ENCODE data around the gene CHST5. TPM values are rescaled to one million over a fixed set of nuclear protein-coding genes. Genes with fewer than 3 reads are reported as not detected.

CHST5 gene
- total and polyA plus RNA-seq, 2 of the 13 experiments (the other 11 are each of a cell fraction or from before 2014, with no cell fraction given): 0.05 TPM; not detected in 1

DNA sequence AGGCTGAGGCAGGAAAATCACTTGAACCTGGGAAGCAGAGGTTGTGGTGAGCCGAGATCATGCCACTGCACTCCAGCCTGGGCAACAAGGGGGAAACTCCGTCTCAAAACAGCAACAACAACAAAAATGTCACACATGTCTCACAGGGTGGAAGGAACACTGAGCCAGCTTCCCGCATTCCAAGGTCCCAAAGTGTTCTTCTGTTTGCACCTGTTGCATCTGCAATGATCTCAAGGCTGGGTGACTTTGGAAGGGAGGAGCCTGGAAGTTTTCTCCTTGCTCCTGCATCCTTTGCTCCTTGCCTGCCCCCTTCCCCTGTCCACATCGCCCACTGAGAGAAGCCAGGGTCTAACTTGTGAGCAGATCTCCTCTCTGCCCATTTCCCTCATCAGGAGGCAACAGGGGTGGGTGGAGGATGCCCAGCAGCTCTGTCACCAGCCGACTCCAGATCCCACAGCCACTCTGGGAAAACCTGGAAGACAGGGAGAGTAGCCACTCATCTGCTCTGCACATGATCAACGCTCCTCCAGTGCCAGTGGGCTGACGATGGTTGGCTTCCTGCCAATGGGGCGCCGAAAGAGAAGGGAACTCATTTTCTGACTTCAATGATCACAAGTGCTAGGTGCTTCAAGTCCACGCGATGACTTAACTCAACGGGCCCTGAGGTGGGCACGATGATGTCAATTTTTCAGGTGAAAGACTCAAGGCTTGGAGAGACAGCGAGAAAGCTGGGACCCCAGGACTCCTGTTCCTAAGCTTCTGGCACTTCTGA is 53.3 kb downstream of the CHST5 start:
- no peak overlapping the region for H3K27ac ChIP-seq (ENCODE audit: extremely low read length, insufficient read depth, low read length)
- H3K36me3 ChIP-seq (replicated peaks in 1 of 2; ENCODE audit: control insufficient read depth in 1 of 2, insufficient read depth in 2 of 2, low read length in 2 of 2): no peaks in the 10 kb centered on the region
- no peak overlapping the region for H3K4me2 ChIP-seq (ENCODE audit: low read depth, low read length)
- no peaks in the 10 kb centered on the region for H3K9me3 ChIP-seq (ENCODE audit: low read length)
- BruUV-seq (replicated peaks): no TSS peak
- H2AFZ ChIP-seq (ENCODE audit: low read length): no peak overlapping the region
- H3K79me2 ChIP-seq (ENCODE audit: insufficient read depth, low read length): no peaks in the 10 kb centered on the region
- ChIA-PET CTCF (ENCODE audit: low intra/inter-chr PET ratio, low total read pairs) (no interaction called here), POLR2A (no interaction called here)
- FAIRE-seq (no peak), ATAC-seq (no peak), DNase-seq (ENCODE audit: low spot score) (no peak)
- peaks cover 28% of the 10 kb centered on the region for H3K4me1 ChIP-seq (ENCODE audit: insufficient read depth, low read length)
- in situ Hi-C loops (cut with HindIII; ENCODE audit: extremely low pct_ligation_motif_present, low pct_unique_long_range_greater_than_20kb) (no loop called here), intact Hi-C loops (cut with micrococcal nuclease; ENCODE audit: unreplicated experiment) (no loop called here)
- no peaks in the 10 kb centered on the region for H4K20me1 ChIP-seq (ENCODE audit: insufficient read depth, low read length)
- WGBS (ENCODE audit: low lambda C conversion rate): 70% methylated on average over 12 of the region's 14 CpGs
- TF ChIP-seq RFXANK (CRISPR knock-in tag; IDR thresholded peaks at IDR 0.05): no peak
- no peak for TF ChIP-seq TCF7 (IDR thresholded peaks at IDR 0.05; ENCODE audit: low read depth)
- no peak for TF ChIP-seq RELA (CRISPR knock-in tag; IDR thresholded peaks at IDR 0.05)
- TF ChIP-seq SP1 (IDR thresholded peaks at IDR 0.05): no peak
- TF ChIP-seq SP1 (CRISPR knock-in tag; IDR thresholded peaks at IDR 0.05): no peak
- no peak for TF ChIP-seq MTF1 (CRISPR knock-in tag; IDR thresholded peaks at IDR 0.05)
- TF ChIP-seq, protein P1, sequence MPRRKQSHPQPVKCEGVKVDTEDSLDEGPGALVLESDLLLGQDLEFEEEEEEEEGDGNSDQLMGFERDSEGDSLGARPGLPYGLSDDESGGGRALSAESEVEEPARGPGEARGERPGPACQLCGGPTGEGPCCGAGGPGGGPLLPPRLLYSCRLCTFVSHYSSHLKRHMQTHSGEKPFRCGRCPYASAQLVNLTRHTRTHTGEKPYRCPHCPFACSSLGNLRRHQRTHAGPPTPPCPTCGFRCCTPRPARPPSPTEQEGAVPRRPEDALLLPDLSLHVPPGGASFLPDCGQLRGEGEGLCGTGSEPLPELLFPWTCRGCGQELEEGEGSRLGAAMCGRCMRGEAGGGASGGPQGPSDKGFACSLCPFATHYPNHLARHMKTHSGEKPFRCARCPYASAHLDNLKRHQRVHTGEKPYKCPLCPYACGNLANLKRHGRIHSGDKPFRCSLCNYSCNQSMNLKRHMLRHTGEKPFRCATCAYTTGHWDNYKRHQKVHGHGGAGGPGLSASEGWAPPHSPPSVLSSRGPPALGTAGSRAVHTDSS (CRISPR knock-in tag; conservative IDR thresholded peaks at IDR 0.05): no peak
- TF ChIP-seq NAIF1 (CRISPR knock-in tag; IDR thresholded peaks at IDR 0.05; ENCODE audit: borderline replicate concordance): no peak
- TF ChIP-seq REST (IDR thresholded peaks at IDR 0.05; ENCODE audit: borderline replicate concordance in 1 of 2, low read depth in 1 of 2, low read length in 2 of 2): no peak
- no peak overlapping the region for H3K9ac ChIP-seq (ENCODE audit: insufficient read depth, low read depth, low read length)
- no peak overlapping the region for H3K4me3 ChIP-seq (replicated peaks in 1 of 3; ENCODE audit: insufficient read depth in 1 of 3, low read depth in 2 of 3, low read length in 3 of 3)
- peaks cover 0 to 1% of the 10 kb centered on the region in 2 experiments; a peak in 2 of 5 replicates for H3K27me3 ChIP-seq (ENCODE audit: control insufficient read depth in 1 of 2, insufficient read depth in 2 of 2, low read length in 2 of 2)

Measured in HepG2 (cell line).